HG03175 (cell line): Measurements from ENCODE around the gene PAPOLB.

Experiments used
- ATAC-seq: cut with Tn5 transposase; IDR thresholded peaks from one replicate; pipeline ENCODE4 v1.9.1; 2021; ENCODE audit warnings: mild to moderate bottlenecking, moderate library complexity; ENCODE audit not compliant: unreplicated experiment

The PAPOLB gene

DNA sequence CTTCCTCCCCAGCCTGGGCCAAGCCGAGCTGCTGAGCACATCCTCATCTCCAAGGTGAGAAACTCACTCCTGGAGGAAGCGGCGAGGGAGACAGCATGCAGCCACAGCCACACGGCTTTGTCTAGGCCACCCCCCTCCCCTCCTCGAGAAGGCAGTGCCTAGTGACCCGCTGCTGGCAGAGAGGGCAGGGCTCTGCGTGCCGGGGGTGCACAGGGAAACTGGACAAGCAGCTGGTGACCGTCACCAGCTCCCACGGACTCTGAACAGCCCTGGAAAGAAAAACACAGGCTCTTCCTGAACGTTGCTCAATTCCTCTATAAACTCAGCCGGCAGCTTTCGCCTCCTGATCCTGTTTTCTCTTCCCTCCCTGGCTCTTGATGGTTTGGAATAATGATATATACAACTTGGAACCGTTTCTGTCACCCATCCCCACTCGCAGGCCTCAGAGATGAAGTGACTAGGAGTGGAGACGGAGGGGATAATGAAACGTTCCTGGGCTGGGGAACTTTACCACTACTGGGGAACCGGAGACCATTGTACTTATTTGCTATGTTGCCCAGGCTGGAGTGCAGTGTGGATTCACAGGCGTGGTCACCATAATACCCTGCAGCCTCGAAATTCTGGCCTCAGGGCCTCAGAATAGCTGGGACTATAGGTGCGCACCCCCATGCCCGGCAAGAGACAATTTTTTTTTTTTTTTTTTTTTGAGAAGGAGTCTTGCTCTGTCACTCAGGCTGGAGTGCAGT lies 19.3 kb downstream of the PAPOLB start:
- no peak for ATAC-seq

DNA sequence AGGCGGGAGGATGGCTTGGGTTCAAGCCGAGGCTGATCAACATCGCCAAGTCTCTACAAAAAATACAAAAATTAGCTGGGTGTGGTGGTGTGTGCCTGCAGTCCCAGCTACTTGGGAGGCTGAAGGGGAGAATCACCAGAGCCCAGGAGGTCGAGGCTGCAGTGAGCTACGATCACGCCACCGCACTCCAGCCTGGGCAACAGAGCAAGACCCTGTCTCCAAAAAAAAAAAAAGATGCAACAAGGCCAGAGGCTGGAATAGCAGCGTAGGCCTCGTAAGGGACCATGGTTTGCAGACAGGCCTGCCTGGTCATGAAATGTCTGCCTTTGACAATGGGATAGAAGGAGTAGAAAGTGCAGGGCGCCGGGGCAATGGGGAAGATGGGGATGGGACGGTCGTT lies 20.0 kb downstream of the PAPOLB start:
- no peak for ATAC-seq

DNA sequence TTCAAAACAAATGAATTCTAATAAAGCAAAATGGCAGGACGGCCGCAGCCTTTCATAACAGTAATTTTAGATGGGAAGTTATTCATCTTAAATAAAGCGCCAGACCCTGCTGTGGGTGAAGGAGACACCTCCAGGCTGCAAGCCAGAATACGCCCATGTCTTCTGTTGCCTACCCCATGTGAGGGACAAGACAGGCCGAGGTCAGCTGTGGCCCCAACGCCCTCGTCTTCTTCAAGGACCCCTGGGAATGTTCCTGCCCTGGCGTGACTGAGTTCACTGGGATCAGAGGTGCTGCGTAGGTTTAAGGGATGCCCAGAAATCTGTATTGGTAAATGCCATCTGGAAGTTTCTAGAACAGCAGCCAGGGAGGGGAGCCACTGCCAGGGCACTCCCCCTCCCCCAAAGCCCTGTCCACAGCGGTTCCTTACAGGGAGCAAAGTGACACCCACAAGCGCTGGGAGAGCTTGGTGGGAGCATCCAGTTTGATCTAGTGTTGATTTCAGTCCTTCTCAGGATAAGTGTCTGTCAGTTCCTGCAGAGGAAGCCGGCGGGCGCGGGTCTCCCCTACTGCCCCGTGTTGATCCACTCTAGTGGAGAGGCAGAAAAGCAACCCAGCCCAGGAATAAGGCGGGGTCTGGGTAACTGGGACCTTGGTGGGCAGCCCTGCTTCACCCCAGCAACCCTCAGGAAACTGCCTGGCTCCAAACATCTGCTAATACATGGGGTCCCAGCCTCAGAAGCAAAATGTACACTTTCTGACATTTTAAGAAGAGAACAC lies 20.6 kb downstream of the PAPOLB start:
- no peak for ATAC-seq

DNA sequence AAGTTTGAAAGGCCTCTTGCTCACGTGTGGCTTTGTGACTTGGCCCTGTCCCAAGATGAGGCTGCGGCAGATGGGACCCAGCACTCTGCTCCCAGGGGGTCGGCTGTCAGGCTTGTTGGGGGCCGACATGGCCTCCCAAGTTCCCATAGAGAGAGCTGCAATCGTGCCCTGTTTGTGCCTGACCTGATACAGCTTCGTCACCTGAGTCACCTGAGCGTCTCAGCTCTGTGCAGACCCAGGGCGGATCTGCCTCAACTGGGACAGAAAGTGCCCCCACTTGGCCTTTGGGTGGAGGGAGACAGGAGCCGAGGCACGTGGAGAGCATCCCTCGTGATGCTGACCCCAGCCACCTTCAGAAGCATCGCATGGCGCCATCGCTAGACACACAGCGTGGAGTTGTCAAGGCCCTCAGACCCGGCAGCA lies 21.7 kb downstream of the PAPOLB start:
- no peak for ATAC-seq

DNA sequence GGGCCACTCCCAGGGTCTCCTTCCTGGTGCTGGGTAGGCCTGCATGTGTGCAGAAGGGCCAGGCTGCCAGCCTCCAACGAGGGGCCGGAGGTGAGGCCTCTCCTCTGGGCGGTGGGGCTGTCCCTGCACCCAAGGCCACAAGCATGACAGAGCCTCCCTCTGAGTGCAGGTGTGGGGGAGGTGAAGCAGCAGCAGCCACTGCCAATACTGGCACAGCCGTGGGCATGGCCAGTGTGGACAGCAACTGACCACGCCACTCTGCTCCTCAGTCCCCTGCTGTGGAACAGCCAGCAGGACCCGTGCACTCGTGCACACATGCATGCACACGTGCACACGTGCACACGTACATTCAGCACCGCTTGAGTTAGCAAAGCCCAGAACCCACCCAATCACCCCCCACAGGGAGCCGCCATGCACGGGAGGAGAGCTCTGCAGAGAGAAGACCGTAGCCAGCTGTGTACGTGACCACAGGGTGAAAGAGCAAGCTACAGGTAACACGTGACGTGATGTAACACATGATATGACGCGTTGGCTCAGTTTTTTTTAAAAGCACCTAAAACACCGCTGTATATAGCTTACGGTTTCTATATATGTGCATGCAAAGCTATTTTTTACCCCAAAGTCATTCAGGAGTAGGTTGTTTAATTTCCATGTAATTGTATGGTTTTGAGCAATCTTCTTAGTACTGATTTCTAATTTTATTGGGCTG lies 23.1 kb downstream of the PAPOLB start:
- ATAC-seq, result no peak

DNA sequence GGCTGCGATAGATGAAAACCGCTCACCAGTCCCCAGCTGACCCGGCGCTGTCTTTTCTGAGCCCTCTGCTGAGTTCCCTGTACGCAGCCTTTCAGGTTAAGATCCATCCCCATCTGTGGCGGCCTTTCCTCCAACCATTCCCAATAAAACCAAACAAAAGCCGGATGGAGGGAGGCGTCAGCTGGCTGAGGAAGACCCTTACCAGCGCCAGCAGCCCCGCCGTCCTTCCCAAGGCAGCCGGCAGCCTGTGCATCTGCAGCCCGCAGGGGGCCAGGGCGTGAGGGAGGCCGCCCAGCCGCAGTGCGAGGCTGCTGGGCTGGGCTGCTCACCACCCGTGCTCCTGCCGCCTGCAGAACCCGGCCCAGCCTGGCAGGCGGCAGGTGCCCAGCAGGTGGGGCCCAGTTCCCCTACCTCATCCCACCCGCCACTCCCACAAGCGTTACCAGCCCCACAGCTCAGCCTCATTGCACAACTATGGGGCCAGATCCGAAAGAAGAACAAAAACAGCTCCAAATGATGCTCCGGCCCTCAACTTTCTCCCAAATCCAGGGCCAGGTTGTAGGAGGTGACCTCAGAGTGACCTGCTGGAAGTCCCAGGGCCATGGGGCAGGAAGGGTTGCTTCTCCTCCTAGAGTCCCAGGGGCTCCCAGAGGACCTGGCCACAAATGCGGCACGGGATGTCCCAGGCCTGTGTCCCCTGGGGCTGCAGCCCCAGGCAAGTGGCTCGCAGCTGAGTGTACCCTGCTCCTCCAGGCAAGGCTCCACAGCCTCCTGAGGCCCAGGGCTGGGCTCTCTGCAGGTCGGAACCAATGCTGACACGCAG lies 23.8 kb downstream of the PAPOLB start:
- no peak for ATAC-seq

DNA sequence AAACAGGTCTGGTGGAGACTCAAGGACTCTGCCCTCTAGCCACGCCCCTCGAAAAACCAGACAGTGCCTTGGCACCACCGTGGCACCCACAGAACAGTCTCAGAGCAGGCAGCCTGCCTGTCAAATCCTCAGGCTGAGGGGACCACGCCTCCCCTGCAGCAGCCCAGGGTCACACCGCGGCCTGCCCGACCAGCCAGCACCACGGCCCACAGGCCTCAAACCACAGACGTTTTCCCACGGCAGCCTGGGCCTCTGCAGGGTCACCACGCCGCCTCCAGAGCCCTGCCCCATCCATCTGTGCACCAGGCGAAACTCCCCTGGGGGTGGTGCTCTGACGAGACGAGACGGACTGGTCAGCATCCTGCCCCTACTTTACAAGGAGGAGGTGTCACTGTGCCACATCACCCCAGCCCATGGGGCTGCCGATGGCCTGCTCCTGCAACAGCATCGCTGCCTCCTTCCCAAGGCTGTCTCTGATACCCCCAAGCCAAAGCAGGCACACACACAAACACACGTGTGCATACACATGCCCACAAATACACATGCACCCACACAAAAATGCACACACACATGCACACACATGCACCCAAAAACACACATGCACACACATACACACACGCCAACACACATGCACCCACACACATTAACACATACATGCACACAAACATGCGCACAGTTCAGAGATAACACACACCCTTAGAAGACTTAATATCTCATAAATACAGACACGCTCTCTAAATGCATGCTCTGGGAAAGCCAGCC lies 24.6 kb downstream of the PAPOLB start:
- ATAC-seq, result no peak

DNA sequence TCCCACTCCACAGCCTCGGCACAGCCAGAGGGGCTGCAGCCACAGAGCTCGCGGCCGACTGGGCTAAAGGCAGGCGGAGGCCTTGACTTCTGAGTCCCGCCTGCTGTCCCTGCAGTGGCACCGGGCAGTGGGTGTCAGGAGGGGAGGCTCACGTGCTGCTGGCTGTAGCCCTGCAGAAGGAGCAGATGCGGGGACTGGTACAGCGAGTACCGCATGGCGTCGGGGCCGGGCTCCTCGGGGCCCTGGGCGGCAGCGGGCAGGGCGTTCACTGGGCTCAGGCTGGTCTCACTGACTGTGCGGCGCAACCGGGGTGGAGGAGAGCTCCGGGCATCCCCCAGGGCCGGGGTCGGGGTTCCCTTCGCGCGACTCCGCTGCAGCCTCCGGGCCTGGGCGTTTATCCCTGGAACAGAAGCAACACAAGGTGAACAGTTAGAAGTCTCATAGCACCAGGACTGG lies 25.6 kb downstream of the PAPOLB start:
- ATAC-seq, result no peak

DNA sequence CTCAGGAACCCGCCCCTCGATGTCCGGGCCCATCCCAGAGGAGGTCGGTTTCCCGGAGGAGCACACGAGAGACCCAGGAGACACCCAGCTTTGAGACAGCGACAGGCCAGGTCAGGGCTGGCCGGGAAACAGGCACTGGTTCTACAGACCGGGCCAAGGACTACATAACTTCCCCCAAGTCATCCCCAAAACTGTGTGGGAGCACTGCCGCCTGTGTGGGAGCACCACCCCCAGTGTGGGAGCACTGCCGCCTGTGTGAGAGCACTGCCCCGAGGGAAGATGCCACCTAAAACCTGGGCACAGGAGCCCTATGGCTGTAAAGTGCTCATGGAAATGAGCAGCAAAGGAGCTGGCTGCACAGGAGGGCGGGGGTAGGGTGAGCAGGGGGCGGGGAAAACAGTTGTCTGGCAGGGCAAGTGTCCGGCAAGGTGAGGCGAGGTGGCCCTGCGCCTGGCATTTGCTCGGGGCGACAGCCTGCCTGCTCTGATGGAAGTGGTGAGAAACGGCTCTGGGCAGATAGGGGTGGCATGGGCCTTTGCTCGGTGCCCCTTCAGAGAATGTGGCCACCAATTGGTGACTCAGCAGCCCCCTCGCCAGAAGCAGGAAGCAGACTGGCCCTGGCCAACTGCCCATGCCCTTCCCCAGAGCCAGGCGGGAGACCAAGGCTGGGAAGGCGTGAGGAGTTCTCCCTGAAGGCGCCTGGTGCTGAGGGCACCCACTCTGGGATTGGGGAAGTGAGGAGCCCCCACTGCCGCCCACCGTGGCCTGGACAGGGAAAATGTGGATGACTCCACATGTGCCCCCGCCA lies 26.2 kb downstream of the PAPOLB start:
- no peak for ATAC-seq

DNA sequence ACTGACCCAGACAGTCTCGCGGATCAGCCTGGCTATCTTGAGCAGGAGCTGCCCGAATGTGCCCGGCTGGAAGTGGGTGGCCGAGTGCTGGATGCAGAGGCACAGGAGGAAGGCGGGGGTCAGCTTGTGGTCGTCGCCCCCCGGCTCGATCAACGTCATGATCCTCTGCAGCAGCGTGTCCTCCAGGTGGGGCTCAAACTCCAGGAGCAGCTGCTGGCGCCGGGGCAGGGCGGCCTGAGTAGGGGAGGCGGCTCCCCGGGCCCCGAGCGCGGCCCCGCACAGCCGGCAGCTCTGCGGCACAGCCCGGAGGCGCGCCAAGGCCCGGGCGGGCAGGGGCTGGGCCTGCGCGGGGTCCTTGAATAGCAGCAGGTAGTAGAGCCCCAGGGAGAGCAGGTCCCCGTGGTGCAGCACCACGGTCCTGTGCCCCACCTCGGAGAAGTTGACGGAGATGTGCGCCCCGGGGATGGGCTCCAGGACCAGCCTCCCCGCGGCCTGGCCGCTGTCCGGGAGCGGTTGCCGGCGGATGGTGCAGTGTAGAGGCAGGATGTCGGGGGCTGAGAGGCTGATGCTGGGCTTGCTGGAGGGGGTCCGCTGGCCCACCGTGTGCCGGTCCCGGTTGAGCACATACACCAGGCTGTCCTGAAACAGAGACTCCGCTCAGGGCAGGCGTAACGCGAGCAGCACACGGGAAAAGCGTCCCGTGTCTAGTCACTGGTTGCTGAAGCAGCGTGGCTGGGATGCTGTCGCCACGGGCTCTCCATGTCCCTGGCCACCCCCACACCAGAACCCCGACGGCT lies 27.0 kb downstream of the PAPOLB start:
- no peak for ATAC-seq

DNA sequence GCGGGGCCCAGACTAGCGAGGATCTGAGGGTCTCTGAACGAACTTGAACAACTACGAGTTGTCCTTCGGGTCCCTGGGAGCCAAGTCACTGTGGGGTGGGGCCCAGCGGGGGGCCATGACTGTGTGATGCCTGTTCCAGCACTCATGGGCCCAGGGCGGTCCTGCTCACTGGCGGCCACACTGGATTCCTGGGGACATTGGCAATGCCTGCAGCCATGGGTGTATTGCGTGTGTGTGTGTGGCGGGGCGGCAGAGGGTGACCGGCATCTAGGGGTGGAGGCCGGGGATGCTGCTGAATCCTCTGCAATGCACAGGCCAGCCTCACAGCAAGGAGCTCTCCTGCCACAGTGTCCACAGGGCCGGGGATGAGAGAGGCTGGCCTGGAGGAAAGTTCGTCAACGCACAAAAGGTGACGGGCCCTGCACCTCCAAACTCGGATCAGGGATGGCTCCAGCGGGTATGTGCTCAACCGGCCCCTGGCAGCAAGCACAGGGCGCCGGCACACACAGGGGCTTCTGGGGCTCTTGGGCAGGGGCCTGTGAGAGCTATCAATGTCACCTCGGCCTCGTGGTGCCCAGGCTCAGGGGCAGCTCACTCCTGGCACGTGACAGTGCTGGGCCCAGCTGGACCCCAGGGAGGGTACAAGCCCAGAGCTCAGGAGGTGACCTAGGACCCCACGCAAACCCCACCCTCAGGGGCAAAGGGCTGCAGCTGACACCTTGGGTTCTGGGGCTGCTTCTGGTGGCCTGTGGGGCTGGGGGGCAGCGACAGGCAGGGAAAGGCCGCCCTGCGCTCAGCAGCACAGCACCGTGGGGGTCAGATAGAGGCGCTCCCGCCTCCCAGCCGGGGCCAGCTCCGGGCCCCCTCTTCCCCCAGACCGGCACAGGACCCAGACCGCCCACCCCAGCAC lies 27.9 kb downstream of the PAPOLB start:
- ATAC-seq, result no peak

DNA sequence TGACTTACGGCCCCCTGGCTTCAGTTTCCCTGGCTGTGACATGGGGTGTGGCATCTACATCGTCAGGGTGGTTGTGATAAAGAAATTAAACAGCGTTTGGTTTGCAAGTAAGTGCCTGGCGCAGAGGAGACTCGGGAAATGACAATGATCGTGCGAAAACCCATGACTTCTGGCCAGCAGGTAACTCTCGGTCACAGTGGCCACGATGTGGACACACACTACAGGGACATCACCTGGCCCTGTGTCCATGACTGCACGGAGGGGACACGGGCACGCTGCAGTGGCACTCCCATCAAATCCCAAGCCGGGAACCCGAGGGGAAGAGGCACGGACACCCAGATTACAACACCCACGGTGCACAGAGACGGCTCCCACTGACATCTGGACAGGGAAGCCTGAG lies 28.7 kb downstream of the PAPOLB start:
- ATAC-seq, result no peak

DNA sequence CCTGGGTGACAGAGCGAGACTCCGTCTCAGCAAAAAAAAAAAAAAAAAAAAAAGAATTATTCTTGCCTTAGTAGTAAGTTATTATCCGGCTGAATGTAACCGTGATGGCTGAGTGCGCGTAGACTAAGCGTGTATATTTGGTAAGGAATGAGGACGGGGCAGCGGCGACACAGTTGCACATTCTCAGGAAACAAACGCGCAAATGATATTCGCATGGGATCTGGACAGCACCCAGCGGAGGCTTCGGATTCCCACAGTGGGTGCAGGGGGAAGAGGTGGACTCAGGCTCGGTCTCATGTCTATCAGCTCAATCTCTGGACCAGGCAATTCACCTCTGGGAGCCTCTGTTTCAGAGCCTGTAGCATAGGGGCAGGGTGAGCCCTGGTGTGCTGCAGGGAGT lies 29.1 kb downstream of the PAPOLB start:
- no peak for ATAC-seq

DNA sequence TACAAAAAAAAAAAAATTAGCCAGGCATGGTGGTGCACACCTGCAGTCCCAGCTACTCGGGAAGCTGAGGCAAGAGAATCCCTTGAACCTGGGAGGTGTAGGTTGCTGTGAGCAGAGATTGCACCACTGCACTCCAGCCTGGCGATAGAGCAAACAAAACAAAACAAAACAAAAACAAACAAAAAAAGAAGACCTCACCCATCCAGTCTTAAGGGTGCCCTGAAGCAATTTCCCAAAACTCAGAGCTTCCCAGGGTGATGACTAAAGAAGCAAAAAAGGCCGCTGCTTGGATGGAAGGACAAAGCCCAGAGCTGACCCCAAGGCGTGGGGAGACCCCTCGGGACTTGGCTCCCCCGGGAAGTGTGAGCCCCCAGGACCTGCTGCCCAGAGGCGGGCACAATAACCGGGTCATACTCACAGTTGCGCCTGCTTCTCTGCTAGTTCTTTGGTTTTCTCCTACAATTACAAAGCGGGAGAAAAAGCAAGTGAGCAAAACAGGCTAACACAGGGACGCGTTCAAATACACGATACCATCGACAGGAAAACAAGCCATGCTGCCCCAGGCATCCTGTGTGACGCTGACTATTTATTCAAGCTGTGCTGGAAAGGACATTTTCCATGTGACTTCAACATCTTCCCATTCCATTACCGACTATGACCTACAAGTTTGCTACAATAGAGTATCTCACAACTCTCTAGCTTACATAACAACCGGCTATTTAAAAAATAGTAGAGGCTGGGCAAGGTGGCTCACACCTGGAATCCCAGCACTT lies 29.9 kb downstream of the PAPOLB start:
- ATAC-seq, result no peak

DNA sequence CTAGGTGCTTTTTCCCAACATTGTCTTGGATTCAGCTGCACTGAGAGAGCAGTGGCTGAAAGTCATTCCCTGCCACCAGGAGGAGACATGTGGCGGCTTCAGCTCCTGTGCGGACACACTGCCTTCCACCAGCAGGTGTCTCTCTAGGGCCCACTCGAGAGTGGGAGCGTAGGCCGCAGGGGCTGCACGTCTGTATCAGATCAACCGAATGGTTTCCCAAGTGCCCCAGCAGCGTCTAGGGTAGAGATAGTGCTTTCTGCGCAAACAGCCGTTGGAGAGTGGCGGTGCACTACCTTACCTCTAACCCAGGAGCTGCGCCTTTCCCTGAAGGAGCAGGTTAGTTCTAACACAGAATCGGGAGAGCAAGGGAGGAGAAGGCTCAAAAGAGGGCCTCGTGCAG lies 31.7 kb downstream of the PAPOLB start:
- ATAC-seq, result no peak

DNA sequence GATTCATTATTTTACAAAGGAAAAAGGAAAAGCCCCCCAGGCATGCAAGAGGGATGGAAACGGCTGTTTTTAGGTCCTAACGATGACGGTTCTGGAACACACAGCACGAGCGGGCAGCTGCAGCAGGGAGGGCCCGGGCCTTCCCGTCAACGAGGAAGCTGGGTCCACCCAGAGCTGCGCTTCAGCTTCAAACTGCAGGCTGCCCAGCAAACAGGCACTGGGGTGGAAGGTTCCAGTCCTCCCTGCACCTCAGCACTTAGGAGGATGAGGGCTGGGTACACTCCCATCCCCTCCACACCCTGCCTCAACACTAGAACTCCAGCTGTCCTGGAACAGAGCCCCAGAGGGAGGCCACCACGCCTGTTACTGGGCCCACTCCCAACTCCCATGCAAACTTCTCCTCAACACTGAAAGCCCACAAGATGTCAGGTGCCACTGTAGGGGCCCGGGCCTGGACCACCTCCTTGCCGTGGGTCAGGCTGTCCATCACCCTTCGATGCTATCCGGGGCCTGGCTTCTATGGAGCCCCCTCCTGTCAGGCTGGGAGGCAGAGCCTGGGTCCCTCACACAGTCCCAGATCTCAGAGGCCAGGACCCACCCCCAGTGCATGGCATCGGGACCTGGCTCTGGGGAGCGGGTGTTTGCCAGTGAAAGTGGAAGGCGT lies 33.0 kb downstream of the PAPOLB start:
- ATAC-seq, result no peak
